Calu3 (cell line): ENCODE data around the gene TBL3. TPM values are rescaled to one million over a fixed set of nuclear protein-coding genes. Genes with fewer than 3 reads are reported as not detected.

Experiments
- BruUV-seq: library from RNA; stranded (reverse); fragments of 400-500 nt; replicated peaks from 2 replicates; lab custom pipeline; 2021; lab: Mats Ljungman, UMichigan
- CTCF ChIA-PET: fragments of 300-600 bp; sonication (Branson Sonifier 250); formaldehyde crosslinking; loops from one replicate; lab custom pipeline; 2022; ENCODE audit warnings: antibody characterized with exemption; lab: Charles Lee
- DNase-seq: peaks from one replicate; pipeline ENCODE4 v3.0.0; 2022
- H3K27ac Mint-ChIP-seq: one replicate; pipeline ENCODE4 v1.8.0; 2022; ENCODE audit warnings: mixed read lengths; ENCODE audit not compliant: unreplicated experiment
- H3K27me3 Mint-ChIP-seq: one replicate; pipeline ENCODE4 v1.8.0; 2022; ENCODE audit warnings: mixed read lengths; ENCODE audit not compliant: unreplicated experiment
- H3K36me3 Mint-ChIP-seq: one replicate; pipeline ENCODE4 v1.8.0; 2022; ENCODE audit warnings: mild to moderate bottlenecking, moderate library complexity, mixed read lengths; ENCODE audit not compliant: insufficient read depth, unreplicated experiment
- H3K4me1 Mint-ChIP-seq: one replicate; pipeline ENCODE4 v1.8.0; 2022; ENCODE audit warnings: mild to moderate bottlenecking, low read depth, mixed read lengths; ENCODE audit not compliant: unreplicated experiment
- H3K4me3 Mint-ChIP-seq: one replicate; pipeline ENCODE4 v1.8.0; 2022; ENCODE audit warnings: mild to moderate bottlenecking, low read depth, moderate library complexity, mixed read lengths; ENCODE audit not compliant: unreplicated experiment
- H3K9me3 Mint-ChIP-seq: one replicate; pipeline ENCODE4 v1.8.0; 2022; ENCODE audit warnings: low read depth, mixed read lengths; ENCODE audit not compliant: unreplicated experiment
- intact Hi-C: fragments of 100-400 bp; cut with micrococcal nuclease; formaldehyde crosslinking; loops from one replicate; pipeline ENCODE4 v1.10.0; 2022; ENCODE audit not compliant: unreplicated experiment
- total RNA-seq: library from RNA; stranded (reverse); gene quantifications from 2 replicates; pipeline ENCODE4 v1.2.3, GENCODE V29; 2022
- TF ChIP-seq, protein P1 (sequence below): fragments of 200-600 bp; IDR thresholded peaks from one replicate; pipeline ENCODE4 v1.8.0; 2022; ENCODE audit warnings: antibody characterized with exemption; ENCODE audit not compliant: unreplicated experiment

The TBL3 gene
- total RNA-seq, 1 experiment from 2014 or later: 62.0 TPM

DNA sequence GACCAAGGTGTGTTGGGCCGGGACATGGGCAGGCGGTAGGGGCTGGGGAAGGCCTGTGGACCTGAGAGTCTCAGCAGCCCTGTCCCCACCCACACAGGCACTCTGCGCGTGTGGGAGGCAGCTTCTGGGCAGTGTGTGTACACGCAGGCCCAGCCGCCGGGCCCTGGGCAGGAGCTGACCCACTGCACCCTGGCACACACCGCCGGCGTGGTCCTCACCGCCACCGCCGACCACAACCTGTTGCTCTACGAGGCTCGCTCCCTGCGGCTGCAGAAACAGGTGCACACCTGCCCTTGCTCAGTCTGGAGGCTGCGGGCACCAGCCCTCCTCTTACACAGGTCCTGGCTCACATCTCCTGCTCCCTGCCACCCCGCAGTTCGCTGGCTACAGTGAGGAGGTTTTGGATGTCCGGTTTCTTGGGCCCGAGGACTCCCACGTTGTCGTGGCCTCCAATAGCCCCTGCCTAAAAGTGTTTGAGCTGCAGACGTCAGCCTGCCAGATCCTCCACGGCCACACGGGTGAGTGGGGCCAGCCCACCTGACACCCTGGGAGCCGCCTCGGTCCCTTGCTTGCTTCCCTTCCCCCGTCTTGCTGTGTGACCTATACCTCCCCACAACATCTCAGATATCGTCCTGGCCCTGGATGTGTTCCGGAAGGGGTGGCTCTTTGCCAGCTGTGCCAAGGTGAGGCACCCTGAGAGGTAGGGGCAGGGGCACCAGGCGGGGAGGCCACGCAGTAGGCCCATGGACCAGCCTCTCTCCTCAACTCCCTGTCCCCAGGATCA is 3.8 kb downstream of the TBL3 start:
- Mint-ChIP-seq H3K27ac (no peak overlapping the region), H3K4me3 (peak overlapping the region; percentile 34), H3K9me3 (no peaks in the 10 kb centered on the region), H3K27me3 (no peaks in the 10 kb centered on the region), H3K36me3 (peaks cover 80% of the 10 kb centered on the region), H3K4me1 (peaks cover 17% of the 10 kb centered on the region)
- intact Hi-C loops: no loop called here
- BruUV-seq: no TSS peak
- CTCF ChIA-PET: no interaction called here
- DNase-seq: no peak
- TF ChIP-seq, protein P1, sequence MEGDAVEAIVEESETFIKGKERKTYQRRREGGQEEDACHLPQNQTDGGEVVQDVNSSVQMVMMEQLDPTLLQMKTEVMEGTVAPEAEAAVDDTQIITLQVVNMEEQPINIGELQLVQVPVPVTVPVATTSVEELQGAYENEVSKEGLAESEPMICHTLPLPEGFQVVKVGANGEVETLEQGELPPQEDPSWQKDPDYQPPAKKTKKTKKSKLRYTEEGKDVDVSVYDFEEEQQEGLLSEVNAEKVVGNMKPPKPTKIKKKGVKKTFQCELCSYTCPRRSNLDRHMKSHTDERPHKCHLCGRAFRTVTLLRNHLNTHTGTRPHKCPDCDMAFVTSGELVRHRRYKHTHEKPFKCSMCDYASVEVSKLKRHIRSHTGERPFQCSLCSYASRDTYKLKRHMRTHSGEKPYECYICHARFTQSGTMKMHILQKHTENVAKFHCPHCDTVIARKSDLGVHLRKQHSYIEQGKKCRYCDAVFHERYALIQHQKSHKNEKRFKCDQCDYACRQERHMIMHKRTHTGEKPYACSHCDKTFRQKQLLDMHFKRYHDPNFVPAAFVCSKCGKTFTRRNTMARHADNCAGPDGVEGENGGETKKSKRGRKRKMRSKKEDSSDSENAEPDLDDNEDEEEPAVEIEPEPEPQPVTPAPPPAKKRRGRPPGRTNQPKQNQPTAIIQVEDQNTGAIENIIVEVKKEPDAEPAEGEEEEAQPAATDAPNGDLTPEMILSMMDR: no peak

DNA sequence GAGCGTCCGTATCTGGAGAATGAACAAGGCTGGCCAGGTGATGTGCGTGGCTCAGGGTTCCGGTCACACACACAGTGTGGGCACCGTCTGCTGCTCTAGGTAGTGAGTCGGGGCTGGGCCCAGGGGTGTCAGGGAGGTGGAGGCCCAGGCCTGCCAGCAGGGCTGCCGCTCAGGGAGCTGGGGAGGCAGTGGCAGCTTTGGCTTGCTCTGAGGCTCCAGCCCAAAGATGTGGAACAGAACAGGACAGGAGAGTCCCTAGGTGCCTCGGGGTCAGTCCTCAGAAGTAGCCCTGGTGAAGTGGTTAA is 4.3 kb downstream of the TBL3 start:
- TF ChIP-seq, protein P1: no peak
- BruUV-seq: no TSS peak
- H3K4me3 Mint-ChIP-seq: peak overlapping the region; percentile 34
- H3K9me3 Mint-ChIP-seq: no peaks in the 10 kb centered on the region
- intact Hi-C loops: no loop called here
- no peak overlapping the region for H3K27ac Mint-ChIP-seq
- no peaks in the 10 kb centered on the region for H3K27me3 Mint-ChIP-seq
- H3K36me3 Mint-ChIP-seq: peaks cover 80% of the 10 kb centered on the region
- peaks cover 22% of the 10 kb centered on the region for H3K4me1 Mint-ChIP-seq
- CTCF ChIA-PET: no interaction called here
- DNase-seq: no peak

DNA sequence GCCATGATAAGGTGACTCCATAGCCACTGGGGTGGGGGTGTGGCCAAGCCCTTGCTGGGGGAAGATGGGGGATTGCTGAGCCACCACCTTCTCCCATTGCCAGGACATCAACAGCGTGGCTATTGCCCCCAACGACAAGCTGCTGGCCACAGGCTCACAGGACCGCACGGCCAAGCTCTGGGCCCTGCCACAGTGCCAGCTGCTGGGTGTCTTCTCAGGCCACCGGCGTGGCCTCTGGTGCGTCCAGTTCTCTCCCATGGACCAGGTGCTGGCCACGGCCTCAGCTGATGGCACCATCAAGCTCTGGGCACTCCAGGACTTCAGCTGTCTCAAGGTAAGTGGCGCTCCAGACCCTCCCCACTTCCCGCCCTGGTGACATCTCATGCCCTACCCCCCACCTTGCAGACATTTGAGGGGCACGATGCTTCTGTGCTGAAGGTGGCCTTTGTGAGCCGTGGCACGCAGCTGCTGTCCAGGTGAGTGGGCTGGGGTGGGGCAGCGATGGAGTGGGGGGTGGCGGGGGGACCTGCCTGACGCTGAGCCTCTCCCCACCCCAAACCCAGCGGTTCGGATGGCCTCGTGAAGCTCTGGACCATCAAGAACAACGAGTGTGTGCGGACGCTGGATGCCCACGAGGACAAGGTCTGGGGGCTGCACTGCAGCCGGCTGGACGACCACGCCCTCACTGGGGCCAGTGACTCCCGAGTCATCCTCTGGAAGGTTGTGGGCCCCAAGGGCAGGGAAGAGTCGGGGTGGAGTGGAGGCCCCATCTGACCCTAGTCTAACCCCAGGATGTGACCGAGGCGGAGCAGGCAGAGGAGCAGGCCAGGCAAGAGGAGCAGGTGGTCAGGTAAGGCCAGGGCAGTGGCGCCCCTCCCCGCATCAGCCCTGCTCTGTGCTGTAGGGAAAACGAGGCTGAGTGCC is 5.4 kb downstream of the TBL3 start:
- Mint-ChIP-seq H3K27ac (no peak overlapping the region), H3K36me3 (peaks cover 80% of the 10 kb centered on the region), H3K4me3 (peak overlapping the region; percentile 15), H3K27me3 (no peaks in the 10 kb centered on the region), H3K9me3 (no peaks in the 10 kb centered on the region), H3K4me1 (peaks cover 33% of the 10 kb centered on the region)
- no TSS peak for BruUV-seq
- intact Hi-C loops: no loop called here
- TF ChIP-seq, protein P1: no peak
- CTCF ChIA-PET: interaction anchor here (0.6 kb wide), 1 partner anchor 25 kb away, joined by 3 read pairs; no protein-coding TSS in a partner anchor
- DNase-seq: no peak

DNA sequence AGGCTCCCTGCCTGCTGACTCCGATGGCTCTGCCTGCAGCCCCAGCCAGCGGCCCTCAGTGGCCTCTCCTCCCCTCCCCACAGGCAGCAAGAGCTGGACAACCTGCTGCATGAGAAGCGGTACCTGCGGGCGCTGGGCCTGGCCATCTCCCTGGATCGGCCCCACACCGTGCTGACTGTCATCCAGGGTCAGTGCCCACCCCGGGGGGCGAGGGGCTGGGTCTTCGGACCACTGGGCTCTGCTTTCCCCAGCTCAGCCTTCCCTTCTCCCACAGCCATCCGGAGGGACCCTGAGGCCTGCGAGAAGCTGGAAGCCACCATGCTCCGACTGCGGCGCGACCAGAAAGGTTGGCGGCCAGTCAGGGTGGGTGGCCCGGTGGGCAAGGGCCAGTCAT is 6.0 kb downstream of the TBL3 start:
- intact Hi-C loops: no loop called here
- CTCF ChIA-PET: no interaction called here
- H3K4me3 Mint-ChIP-seq: peak overlapping the region; percentile 15

More for the DNA sequence above, 6.0 kb downstream of the TBL3 start:
- no peaks in the 10 kb centered on the region for H3K9me3 Mint-ChIP-seq
- H3K4me1 Mint-ChIP-seq: peaks cover 34% of the 10 kb centered on the region
- no TSS peak for BruUV-seq
- TF ChIP-seq, protein P1: no peak
- no peaks in the 10 kb centered on the region for H3K27me3 Mint-ChIP-seq
- peaks cover 80% of the 10 kb centered on the region for H3K36me3 Mint-ChIP-seq
- no peak overlapping the region for H3K27ac Mint-ChIP-seq
- DNase-seq: no peak
